Keratinocyte (primary cell): ENCODE data around the gene ARCN1.

ENCODE experiments used
- EZH2 ChIP-seq: IDR thresholded peaks from one replicate; pipeline ENCODE4 v1.6.1; 2012; ENCODE audit warnings: inconsistent platforms, mild to moderate bottlenecking, low read length, moderate library complexity
- TF ChIP-seq, protein P1 (sequence below), 3 experiments: IDR thresholded peaks in 1 of 3; conservative IDR thresholded peaks in 1 of 3; optimal IDR thresholded peaks in 1 of 3; 2 replicates in 2 of 3; 3 replicates in 1 of 3; pipeline versions ENCODE3 to v1.5.1; 2011; ENCODE audit warnings: low read length in 3 of 3, mild to moderate bottlenecking in 3 of 3, moderate library complexity in 2 of 3, control low read depth in 1 of 3, inconsistent platforms in 1 of 3; ENCODE audit not compliant: insufficient read depth in 2 of 3; ENCODE audit errors: extremely low read depth in 1 of 3

DNA sequence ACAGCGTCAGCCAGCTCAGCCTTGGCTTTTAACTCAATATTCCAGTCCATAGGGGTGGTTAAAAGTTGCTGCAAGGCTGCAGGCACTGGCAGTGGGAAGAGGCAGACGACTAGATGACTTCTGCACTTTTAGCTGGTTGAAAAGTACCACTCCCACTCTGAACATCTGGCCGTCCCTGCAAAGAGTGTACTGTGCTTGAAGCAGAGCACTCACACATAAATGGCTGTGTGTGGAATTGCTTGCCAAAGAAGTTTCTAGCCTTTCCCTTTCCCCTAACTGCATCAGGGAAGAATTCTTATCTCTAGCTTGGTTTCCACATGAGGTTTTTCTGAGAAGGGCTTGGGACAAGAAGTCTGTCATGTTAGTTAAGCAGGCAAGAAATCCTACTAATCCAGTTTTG lies 30.1 kb downstream of the ARCN1 start:
- TF ChIP-seq, protein P1, sequence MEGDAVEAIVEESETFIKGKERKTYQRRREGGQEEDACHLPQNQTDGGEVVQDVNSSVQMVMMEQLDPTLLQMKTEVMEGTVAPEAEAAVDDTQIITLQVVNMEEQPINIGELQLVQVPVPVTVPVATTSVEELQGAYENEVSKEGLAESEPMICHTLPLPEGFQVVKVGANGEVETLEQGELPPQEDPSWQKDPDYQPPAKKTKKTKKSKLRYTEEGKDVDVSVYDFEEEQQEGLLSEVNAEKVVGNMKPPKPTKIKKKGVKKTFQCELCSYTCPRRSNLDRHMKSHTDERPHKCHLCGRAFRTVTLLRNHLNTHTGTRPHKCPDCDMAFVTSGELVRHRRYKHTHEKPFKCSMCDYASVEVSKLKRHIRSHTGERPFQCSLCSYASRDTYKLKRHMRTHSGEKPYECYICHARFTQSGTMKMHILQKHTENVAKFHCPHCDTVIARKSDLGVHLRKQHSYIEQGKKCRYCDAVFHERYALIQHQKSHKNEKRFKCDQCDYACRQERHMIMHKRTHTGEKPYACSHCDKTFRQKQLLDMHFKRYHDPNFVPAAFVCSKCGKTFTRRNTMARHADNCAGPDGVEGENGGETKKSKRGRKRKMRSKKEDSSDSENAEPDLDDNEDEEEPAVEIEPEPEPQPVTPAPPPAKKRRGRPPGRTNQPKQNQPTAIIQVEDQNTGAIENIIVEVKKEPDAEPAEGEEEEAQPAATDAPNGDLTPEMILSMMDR (optimal IDR thresholded peaks at IDR 0.05 in 1 of 3, IDR thresholded peaks at IDR 0.05 in 1 of 3, conservative IDR thresholded peaks at IDR 0.05 in 1 of 3; ENCODE audit: extremely low read depth in 1 of 3, insufficient read depth in 2 of 3, low read length in 3 of 3): no peak
- TF ChIP-seq EZH2: no peak
